Activated T-cell treated with anti-CD3 and anti-CD28 coated beads for 24 hours (primary cell): ENCODE measurements around the gene AP1G1.

Source experiments
- DNase-seq: peaks from one replicate; pipeline ENCODE4 v3.0.0-alpha.2; 2020; ENCODE audit warnings: low read depth

The AP1G1 gene

DNA sequence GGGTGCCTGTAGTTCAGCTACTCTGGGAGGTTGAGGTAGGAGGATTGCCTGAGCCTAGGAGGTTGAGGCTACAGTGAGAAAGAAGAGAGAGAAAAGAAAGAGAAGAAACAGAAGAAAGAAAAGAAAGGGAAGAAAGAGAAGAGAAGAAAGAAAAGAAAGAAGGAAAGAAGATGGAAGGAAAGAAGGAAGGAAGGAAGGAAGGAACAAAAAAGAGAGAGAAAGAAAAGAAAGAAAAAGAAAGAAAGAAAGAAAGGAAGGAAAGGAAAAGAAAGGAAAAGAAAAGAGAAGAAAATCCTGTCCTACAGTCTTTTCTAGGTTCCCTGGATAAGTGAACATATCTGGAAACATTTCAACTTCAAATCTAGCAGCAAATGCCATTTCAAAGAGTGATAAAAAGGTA, 54.5 kb downstream of the AP1G1 start:
- DNase-seq = no peak

DNA sequence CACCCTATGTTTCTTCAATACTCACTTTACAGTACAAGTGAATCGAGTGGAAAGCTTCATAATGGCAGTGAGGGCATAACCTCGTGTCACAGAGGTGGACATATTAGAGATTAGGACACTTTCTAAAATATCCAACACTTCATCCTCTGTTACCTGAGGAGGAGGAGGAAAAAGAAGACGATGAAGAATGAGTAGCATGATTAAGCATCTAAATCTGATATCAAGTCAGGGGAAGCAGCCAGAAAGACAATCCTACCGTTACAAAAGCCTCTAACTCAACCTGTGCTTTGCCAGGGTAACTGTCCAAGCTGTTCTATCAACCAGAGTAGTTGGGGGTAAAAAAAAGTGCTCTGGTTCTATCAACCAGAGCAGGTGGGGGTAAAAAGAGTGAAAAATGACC, 60.4 kb downstream of the AP1G1 start:
- DNase-seq = no peak

DNA sequence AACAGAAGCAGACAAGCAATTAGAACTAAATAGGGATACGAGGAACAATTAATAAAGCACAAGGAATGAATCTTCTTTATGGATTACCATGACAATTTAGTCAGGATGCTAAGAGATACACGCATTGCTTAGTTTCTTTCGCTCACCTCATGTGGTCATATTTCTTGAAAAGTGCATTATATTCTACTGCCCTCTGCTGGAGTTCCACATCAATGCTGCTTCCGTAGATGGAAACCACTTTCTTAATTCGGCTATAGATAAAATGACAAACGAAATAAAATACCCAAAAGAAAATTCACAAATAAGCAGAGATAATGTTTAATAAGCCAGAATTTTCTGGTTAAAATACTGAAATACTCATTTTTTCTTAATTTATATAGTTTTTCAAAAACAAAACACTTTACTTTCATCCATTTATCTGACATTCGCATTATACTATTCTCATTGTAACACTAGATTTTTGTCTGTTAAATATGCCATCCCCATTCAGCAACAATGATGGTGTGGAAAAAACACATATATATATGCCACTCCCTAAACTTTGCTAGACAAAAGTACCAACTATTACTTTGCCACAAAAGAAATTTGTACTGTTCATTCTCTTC, 62.1 kb downstream of the AP1G1 start:
- DNase-seq = no peak

DNA sequence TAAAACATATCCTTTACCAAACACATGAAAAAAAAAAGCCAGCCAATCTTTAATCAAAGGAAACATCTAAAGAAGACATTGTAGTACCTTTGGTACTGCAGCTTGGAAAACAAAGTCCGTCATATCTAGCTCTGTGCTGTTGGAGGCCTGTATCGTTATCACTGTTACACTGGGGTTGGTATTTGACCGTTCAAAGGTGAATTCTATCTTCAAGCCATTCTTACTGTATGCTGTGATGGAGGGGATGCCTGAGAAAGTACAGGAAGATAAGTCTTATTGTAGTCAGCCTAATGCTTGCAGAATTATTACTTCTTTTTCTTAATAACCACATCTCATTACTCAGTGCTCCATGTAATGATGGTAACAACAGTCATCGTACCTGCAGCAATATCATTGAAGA, 69.8 kb downstream of the AP1G1 start:
- DNase-seq = no peak

DNA sequence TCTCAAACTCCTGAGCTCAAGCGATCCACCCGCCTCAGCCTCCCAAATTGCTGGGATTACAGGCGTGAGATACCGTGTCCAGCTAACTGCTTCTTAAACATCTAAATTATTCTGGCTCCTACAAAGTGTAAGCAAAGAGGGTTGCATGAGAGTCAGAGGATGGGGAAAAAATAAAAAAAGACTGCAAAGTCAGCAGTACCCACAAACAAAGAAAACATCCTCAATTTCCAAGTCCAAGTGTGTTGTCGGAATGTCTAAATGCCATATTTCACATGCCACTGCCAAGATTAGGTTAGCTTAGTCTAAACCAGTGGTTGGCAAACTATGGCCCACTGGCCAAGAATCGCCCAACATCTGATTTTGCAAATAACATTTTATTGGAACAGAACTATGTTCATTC, 71.1 kb downstream of the AP1G1 start:
- DNase-seq = no peak

DNA sequence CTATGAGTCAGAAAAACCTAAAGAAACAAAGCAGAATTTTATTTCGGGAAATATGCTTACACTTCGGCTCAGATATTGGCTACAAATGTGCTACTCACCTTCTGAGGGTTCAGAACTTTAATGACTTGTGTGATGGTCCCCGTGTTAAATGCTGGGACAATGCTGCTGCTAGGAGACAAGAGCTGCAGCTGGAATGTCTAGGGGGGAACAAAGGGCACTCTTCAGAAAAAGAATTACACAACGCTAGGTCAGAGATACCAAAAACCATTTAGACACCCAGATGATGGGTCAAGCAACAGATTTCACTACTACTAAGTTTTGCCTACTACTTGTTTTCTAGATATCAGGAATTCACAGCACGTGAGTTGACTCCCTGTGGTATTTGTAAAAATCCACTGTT, 74.1 kb downstream of the AP1G1 start:
- no peak for DNase-seq

DNA sequence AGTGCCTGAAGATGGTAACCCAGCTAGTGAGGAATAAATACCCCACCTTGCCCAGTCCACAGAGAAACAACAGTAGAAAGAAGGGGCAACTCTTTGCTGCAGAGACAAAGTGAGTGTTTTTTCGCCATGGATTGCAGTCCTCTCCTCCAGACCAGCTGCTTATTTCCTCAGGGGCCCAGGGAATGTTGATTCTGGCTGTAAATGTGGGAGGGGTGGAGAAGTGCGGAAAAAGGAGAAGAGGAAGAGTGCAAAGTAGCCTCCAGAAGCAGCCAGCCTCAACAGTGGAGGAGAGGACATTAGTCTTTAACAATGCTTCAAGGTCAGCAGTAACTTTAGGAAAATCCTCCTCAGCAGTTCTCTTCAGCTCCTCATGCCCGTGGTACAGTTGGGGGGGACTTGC, 76.0 kb downstream of the AP1G1 start:
- DNase-seq = no peak

DNA sequence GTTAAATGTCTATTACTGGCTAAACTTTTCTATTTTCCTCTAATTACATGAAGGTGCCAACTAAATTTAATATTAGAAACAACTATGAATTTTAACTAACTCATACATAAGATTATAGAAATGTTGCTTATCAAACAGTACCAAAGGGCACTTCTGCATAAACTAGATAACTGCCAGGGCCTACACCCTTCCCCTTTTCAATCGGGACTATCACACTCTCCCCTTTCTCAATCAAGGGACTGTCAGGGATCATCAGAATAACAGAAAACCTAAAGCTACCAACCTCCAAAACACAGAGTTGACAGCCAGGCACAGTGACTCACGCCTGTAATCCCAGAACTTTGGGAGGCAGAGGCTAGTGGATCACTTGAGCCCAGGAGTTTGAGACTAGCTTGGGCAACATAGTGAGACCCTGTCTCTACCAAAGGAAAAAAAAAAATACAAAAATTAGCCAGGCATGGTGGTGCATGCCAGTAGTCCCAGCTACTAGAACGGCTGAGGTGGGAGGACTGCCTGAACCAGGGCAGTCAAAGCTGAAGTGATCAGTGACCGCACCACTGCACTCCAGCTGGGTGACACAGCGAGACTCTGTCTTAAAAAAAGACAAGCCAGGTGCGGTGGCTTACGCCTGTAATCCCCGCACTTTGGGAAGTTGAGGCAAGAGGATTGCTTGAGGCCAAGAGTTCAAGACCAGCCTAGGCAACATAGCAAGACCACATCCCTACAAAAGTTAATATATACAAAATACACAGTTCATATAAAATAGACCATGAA, 80.9 kb downstream of the AP1G1 start:
- no peak for DNase-seq

DNA sequence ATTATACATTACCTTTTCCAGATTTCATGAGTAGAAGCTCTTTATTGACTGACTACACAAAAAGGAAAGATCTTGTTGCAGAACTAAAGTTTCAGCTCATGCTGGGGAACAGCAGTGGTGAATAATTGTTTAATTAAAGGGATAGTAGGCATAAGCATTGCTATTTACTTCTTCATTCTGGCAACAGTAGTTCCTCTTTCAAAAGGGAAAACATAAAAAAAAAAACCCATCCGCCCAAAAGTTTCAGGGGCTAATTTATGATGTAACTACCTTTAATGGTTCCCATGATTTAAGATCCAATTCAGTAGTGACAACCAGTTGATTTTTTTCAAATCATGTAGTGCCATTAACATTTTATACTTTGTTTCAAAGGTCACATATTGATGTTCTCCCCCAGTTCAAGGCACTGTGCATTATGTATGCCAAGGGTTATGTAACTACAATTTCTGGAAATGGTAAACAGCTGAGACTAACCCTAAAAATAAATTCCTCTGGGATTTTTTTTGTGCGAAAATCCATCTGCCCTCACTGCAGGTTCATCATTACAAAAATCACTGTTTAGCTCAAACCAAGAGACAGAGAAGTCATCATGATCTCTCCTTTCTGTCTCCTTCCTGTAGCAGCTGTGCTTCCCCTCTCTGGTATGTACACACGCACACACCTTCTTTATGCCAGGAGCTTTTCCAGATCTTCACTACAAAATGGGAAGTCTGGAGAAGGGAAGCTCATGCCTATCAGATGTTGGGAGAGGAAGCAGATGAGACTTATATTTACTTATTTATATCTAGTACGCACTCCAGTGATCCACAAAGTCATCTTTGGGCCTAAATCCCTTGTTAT, 81.9 kb downstream of the AP1G1 start:
- DNase-seq = no peak

DNA sequence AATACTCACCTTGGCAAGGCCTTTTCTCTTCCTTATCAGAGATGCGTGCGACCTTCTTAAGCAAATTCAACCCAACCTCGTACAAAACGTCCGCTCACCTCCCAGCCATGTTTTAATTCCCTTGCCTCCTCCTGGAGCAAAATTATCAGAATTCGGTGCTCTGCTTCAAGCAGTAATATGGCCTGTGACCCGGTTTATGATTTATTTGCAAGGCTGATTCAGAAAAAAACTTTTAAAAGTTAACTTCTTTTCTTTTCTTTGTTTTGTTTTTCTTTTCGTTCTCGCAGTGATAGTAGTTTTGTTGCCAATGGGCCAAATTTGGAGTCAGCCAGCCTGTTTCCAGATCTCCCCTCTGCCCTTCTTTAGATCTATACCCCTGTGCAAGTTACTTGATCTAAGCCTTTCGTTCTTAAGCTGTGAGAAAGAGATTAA, 84.3 kb downstream of the AP1G1 start, which contains the start of gene PHLPP2:
TSS of gene PHLPP2 (minus strand) at position 382 of the 432 bp plus-strand sequence. CDS start 9,906 bp downstream, outside the sequence.
- no peak for DNase-seq

DNA sequence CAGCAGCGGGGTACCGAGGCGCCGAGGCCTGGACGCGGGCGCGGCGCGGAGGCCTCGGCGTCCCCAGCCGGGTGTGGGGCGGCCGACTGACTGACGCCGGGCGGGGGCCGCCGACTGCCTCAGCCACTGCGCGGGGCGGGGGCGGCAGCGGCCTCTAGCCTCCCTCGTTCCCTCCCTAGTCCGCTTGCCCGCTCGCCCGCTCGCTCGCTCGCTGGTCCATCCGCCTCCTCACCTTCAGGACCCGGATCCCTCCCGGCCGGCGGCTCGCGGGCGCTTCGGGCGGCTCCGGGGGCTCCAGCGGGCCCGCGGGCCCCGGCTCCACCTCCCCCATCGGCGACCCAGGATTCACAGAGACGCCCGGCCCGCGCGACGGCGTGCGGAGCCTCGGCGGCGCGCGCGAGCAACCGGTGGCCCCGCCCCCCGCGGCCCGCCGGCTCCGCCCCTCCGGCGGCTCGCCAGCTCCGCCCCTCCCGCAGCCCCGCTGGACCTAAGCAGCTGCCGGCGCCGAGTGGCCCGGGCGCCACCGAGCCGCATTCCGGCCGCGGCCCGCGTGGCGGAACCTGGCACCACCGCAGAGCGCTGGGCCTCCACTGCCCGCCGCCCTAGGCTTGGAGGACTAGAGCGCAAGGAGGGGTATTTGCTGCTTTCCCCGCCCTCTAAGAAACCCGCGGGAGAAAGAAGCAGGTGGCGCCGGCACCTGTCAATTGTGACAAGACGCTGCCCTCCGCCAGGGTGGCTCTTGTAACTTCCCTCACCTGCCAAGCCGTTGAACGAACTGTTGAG, 84.9 kb downstream of the AP1G1 start:
- DNase-seq = peak; percentile 73

DNA sequence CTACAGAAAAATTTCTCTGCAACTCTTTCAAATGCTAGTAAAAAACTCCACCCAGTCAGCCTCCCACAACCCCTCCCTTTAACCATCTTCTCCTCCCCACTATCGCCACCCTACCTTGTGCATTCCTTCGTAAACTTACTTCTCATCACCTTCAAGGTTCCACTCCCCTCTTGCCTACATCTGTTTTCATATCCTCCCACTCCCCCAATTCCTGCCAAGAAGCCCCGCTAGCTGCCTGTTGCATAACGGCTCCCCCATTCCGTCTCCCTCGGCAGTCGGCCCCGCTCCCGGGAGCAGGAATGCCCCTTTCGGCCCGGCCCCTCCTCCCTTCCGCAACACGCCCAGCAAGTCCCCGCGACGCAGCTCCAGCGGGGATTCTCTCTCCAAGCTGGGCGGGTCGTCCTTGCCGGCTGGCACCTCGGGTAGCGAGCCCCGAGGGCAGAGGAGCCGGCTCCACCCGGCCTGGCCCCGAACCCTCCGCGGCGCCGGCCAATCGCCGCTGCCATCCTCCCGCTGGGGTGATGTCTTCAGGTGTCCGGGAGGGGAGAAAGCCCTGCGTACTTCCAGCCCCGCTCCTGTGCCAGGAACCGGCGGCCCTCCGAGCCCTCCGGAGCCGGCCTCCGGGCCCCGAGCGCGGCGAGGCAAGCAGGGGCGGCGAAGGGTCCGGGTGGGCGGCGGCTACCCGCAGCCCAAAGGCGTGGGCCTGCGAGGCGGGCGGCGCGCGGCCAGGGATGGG, 85.7 kb downstream of the AP1G1 start:
- DNase-seq = peak; percentile 38

DNA sequence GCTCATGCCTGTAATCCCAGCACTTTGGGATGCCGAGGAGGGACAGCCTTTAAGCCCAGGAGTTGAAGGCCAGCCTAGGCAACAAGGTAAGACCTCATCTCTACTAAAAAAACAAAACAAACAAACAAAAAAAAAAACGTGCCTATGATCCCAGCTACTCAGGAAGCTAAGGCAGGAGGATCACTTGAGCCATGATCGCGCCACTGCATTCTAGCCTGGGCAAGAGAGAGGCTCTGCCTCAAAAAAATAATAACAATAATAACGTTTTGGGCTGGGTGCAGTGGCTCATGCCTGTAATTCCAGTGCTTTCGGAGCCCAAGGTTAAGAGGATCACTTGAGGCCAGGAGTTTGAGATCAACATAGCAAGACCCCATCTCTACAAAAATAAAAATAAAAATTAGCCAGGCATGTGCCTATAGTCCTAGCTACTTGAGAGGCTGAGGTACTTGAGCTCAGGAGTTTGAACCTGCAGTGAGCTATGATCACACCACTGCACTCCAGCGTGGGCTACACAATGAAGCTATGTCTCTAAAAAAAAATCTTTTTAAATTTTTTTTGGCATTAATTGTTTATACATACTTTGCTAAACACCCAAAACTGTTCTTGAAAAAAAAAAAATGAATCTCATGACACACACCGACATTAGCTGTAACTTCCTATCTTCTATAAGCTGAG, 87.4 kb downstream of the AP1G1 start:
- DNase-seq = no peak

DNA sequence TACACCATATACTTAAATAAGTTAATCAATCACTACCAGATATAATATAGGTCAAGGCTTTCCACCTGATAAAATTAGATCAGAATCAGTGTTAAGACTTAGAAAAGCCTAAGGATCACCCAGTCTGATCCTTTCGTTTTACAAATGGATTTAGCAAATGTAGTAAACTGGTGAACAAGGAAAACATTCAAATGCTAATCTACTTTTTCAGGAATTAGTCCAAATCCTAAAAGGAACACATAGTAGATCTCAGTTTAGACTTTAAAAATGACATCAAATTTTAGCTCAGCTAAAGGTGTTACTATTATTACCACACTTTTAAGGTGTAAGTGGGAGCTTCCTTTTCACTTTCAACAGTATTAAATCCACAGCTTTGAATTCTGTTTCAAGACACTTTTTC, 96.1 kb downstream of the AP1G1 start:
- no peak for DNase-seq

DNA sequence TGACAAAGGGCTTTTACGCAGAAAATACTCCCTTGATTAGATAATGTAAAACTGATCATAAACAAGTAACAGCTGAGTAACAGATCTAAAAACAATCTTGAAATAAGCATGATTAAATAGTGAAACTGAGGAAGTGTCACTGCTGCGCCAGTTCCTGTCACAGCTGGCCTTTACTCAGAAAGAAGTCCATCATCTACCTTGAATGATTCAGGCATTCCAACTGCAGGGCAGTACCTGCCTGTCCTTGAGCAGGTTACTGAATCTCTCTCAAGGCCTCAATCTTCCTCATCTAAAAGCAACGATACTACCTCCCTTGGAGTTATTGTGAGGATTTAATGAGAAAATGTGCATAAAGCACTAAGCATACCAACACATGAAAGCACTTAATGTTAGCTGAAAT, 96.8 kb downstream of the AP1G1 start:
- no peak for DNase-seq

DNA sequence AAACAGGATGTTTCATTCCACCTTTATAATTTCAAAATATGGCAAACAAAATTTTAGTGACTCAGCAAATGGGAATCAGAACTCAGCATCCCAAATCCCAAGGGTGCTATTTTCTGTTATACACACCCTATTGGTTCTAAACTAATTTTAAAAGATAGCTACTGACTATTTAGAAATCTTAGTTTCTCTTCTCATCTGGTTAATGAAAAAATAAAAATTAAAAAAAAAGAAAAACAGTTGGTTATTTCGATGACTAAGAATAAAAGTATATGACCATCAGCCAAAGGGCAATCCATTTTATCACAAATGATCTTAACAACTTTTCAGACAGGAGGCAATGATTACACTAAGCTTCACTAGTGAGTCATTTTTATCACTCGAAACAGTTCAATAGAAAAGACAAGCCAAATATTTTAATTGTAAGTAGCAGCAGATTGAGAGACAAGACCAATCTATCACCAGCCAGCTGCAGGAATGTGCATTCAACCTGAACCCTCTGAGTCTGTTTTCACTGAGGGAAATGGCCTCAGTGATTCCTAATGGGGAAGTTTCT, 99.3 kb downstream of the AP1G1 start:
- no peak for DNase-seq

DNA sequence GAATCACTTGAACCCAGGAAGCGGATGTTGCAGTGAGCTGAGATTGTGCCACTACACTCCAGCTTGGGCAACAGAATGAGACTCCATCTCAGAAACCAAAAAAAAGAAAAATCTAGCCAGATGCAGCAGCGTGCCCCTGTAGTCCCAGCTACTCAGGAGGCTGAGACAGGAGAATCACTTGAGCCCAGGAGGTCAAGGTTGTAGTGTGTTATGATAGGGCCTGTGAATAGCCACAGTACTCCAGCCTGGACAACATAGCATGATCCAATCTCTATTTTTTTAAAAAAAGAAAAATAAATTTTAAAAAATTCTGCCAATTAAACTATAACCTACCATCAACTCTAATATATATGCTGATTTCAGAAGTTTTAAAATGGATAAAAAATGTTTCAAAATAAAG, 99.9 kb downstream of the AP1G1 start:
- no peak for DNase-seq

DNA sequence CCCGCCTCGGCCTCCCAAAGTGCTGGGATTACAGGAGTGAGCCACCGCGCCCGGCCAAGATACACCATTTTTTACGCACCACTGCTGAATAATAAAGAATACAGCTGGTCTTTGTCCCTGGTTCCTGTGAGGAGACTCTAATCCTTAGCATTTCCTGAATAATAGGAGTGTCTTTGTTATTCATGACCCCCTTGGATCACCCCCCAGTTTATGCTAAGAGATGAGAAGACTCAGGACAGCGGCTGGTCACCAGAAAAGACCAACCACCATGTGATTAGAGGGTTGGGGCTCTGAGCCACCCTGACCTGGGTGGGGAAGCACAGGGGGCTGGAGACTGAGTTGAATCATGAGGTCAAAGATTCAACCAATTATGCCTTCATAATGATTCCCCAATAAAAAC, 101.4 kb downstream of the AP1G1 start:
- no peak for DNase-seq

DNA sequence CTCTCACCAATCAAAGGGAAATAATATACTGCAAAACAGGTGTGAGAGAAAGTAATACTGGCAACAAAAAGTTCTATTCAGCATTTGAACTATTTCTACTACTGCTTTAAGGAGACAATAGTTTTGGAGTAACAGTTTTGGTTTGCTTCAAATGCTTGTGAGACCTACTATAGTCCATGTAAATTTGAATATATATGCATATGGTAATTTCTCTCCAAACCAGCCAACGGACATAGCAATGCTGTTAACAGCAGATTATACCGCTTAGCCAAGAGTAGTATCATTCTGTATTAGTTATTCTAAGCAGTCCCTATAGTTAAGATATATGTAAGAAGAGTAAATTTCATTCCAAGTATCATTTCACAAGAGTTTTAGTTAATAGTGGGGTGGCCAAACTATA, 102.6 kb downstream of the AP1G1 start:
- DNase-seq = no peak

DNA sequence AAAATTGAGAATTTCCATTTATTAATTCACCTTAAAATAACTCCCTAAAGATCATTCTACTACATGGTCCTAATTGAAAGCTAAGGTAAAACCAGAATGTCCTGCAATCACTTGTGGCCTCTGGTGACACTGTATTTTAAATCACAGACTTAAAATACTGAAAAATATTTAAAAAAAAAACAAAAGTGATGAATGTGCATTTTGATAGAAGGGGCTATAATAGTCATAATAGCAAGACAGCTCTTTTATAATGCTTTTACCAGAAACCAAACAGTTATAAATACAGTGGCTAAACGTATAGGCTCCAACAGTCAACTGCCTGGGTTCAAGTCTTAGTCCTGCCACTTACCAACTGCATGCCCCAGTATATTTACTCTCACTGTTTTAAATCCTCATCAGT, 105.3 kb downstream of the AP1G1 start:
- no peak for DNase-seq

DNA sequence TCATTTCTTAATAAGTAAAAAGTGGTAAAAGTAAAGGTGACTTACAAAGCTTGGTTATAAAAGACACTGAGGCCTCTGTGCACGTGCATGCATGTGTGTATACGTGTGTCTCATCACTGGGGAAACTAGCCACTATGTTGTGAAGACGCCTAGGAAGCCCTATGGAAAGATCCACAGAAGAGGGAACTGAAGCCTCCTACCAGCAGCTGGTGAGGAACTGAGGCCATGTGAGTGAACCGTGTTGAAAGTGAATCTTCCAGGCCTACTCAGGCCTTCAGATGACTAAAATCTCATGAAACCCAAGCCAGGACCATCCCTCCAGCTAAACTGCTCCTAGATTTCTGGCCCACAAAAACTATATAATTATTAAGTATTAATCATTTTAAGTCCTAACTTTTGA, 107.8 kb downstream of the AP1G1 start:
- DNase-seq = no peak
